Fibroblast of skin of abdomen (primary cell): ENCODE measurements around the gene OR4B1.

ENCODE experiments used
- DNase-seq: peaks from one replicate; pipeline ENCODE4 v3.0.0-alpha.2; 2013

OR4B1 gene

DNA sequence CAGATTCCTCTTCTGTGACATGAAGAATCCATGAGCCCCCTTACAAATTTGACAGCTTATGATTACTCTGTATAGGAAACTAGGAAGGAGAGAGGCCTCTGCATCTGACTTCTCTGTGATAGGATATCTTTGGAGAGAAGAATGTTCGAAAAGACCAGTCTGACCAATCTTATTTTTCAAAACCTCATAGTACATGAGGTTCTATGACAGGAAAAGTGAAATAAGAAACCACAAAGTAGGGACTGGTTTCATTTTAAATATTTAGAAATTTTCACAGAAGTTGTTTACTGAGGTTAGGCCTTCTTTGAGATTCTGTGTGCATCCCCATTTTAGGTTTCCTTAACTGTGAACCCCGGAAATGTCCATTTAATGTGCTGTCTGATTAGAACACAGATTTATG is 45.0 kb downstream of the OR4B1 start:
- no peak for DNase-seq

DNA sequence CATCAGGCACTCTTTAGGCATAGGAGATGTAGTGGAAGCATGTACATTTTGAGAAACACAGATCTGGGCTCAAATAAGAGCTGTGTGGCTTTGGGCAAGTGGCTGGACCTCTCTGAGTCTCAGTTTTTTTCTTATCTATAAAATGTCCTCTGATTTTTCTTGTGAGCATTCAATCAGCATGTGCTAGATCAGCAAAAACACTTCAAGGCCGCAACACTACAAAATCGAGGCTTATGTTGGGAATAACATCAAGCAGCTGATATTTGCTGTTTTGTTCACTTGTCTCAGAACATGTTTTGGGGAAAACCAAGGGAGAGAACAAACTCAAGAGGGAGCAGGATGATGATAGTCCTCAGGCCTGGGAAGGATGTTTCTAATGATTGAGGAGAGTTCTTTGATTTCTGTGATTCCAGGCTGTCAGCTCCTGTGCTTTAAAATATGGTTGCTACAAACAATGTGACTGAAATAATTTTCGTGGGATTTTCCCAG is 46.9 kb downstream of the OR4B1 start, which contains the start of gene OR4X1:
OR4X1 (plus strand) TSS at position 439 of the 489 bp plus-strand sequence; CDS start at position 439, 0 bp downstream.
- no peak for DNase-seq
